WERI-Rb-1 (cell line): Measurements from ENCODE around the gene FURIN.

Experiments
- DNase-seq: peaks from one replicate; pipeline ENCODE4 v3.0.0-alpha.2; 2020
- H3K27ac ChIP-seq: fragments of 250-450 bp; sonication (Bioruptor Pico); 2 replicates; pipeline ENCODE4 v1.5.1; 2020; ENCODE audit warnings: mild to moderate bottlenecking, moderate library complexity
- H3K27me3 ChIP-seq: fragments of 250-450 bp; sonication (Bioruptor Pico); 2 replicates; pipeline ENCODE4 v1.5.1; 2021; ENCODE audit warnings: mild to moderate bottlenecking, low read depth, moderate library complexity; ENCODE audit not compliant: insufficient read depth, severe bottlenecking
- H3K36me3 ChIP-seq: fragments of 250-450 bp; sonication (Bioruptor Pico); 2 replicates; pipeline ENCODE4 v1.5.1; 2020; ENCODE audit warnings: mild to moderate bottlenecking, moderate library complexity
- H3K4me3 ChIP-seq: 2 replicates; pipeline ENCODE4 v1.5.1; 2011; ENCODE audit warnings: low read depth, mild to moderate bottlenecking, control low read depth, low read length
- H3K9me3 ChIP-seq: fragments of 250-450 bp; sonication (Bioruptor Pico); 2 replicates; pipeline ENCODE4 v1.5.1; 2021; ENCODE audit warnings: mild to moderate bottlenecking, moderate library complexity; ENCODE audit not compliant: severe bottlenecking
- TF ChIP-seq, protein P1 (sequence below): IDR thresholded peaks from 2 replicates; pipeline ENCODE4 v1.5.1; 2011; ENCODE audit warnings: low read depth, mild to moderate bottlenecking, control low read depth, inconsistent platforms, low read length

FURIN gene

DNA sequence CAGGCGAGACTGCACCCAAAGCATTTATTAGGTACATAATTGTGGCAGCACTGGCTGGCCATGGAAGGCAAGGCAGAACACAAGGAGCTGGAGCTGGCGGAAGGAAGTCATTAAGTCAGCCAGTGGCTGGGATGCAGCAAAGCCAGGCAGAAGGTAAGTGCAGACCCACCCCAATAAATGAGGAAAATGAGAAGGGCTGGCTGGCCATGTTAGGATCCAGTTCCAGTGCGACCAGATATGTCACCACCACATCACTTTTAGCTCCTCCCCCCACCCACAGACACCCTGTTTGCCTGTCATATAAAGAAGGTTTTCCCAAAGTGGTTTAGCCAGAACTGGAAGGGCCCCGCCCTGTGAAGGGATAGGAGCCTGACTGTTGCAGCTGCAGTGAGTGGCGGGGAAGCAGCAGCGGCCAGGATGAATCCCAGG, at the start of gene FURIN:
FURIN (plus strand) TSS at position 328 of the 429 bp plus-strand sequence. CDS start 7,153 bp downstream, outside the sequence.
- Histone ChIP-seq H3K27ac (no peak within 1 kb of the TSS), H3K9me3 (no peaks in the 10 kb centered on the region), H3K4me3 (no peak within 1 kb of the TSS), H3K27me3 (peaks cover 15% of the 10 kb centered on the region), H3K36me3 (no peaks in the 10 kb centered on the region)
- TF ChIP-seq, protein P1, sequence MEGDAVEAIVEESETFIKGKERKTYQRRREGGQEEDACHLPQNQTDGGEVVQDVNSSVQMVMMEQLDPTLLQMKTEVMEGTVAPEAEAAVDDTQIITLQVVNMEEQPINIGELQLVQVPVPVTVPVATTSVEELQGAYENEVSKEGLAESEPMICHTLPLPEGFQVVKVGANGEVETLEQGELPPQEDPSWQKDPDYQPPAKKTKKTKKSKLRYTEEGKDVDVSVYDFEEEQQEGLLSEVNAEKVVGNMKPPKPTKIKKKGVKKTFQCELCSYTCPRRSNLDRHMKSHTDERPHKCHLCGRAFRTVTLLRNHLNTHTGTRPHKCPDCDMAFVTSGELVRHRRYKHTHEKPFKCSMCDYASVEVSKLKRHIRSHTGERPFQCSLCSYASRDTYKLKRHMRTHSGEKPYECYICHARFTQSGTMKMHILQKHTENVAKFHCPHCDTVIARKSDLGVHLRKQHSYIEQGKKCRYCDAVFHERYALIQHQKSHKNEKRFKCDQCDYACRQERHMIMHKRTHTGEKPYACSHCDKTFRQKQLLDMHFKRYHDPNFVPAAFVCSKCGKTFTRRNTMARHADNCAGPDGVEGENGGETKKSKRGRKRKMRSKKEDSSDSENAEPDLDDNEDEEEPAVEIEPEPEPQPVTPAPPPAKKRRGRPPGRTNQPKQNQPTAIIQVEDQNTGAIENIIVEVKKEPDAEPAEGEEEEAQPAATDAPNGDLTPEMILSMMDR = no peak
- no peak for DNase-seq

DNA sequence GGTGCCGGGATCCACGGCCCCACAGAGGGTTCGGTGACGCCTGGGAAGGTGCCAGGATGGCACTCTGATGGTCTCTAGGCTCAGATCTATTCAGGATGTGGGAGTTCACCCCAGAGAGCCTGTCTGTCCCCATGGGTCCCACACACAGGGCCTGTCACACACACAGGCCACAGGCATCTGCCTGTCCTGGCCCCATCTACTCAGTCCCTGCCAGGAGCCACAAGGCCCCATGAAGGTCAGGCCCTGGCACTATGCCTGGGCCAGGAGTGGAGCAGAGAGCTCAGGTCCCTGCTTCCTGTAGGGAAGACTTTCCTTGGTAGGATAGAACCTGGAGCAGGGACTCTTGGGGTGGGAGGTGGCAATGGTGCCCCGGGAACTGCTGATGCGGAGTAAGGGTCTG, 49.0 kb upstream of the FURIN start:
- Histone ChIP-seq H3K4me3 (no peak overlapping the region), H3K27ac (no peak overlapping the region), H3K36me3 (peaks cover 4% of the 10 kb centered on the region; the same call in 1 of the 2 replicates), H3K9me3 (no peaks in the 10 kb centered on the region), H3K27me3 (no peaks in the 10 kb centered on the region)
- DNase-seq = no peak
- TF ChIP-seq, protein P1 = no peak

DNA sequence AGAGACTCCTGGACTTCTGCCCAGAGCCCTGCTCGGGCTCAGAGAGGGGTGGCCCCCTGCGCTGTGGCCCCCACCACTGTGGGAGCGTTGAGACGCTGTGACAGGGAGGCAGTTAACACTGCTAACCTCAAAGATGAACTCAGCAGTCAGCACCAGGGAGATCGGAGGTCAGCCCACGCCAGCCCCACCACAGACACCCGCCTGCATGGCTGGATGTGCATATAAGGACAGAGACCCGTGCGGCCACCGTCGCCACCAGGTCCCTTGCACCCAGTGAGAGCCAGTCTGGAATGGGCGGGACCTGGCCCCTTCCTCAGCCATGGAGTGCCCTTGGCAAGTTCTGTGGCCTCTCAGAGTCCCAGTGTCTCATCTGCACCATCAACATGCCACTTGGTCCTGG, 48.5 kb upstream of the FURIN start:
- TF ChIP-seq, protein P1 = no peak
- DNase-seq = no peak
- H3K27ac ChIP-seq = no peak overlapping the region
- H3K27me3 ChIP-seq = no peaks in the 10 kb centered on the region
- H3K36me3 ChIP-seq = peaks cover 4% of the 10 kb centered on the region; the same call in 1 of the 2 replicates
- H3K4me3 ChIP-seq = no peak overlapping the region
- no peaks in the 10 kb centered on the region for H3K9me3 ChIP-seq

DNA sequence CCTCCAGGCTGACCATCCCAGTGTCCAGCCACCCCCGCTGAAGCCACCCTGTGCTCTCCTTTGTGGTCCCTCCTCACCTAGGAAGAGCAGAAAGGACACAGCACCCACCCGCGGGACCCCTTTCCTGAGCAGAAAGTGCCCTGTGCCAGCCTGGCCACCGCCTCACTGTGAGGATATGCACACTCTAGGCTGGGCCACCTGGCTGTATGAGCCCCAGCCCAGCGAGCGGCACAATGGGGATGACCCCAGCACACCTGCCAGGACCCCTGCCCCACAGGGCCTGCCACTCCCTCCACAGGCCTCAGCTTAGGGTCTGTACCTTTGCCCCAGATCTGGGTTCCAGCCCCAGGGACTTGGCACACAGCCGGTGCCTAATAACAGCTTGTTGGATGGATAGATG, 47.9 kb upstream of the FURIN start:
- DNase-seq = no peak
- Histone ChIP-seq H3K9me3 (no peaks in the 10 kb centered on the region), H3K27me3 (no peaks in the 10 kb centered on the region), H3K27ac (no peak overlapping the region), H3K36me3 (peaks cover 2% of the 10 kb centered on the region; the same call in 1 of the 2 replicates), H3K4me3 (no peak overlapping the region)
- TF ChIP-seq, protein P1 = no peak

DNA sequence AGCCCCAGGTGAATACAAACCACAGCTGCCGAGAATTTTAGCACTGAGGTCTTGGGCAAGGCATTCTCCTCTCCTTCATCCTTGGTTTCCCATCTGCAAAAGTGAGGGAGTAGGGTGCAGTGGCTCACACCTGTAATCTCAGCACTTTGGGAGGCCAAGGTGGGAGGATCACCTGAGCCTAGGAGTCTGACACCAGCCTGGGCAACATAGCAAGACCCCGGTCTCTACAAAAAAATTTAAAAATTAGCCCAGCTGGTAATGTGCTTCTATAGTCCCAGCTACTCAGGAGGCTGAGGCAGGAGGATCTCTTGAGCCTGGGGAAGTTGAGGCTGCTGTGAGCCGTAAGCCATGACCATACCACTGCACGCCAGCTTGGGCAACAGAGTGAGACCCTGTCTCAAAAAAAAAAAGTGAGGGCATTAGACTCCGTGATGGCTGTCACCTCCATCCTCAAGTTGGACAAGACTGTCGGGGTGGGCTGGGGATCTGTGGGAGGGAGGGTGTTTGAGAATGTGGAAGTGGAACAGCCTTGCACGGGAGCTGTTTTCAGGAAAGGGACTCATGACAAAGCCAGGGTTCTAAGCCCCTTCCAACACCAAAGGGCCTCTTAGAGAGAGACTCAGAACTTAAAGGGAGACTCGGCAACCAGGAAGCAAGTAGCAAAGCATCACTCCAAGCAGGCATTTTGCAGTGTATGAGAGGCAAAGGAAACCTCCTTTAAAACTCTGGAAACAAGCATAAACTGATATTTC, 46.0 kb upstream of the FURIN start:
- no peak overlapping the region for H3K4me3 ChIP-seq
- TF ChIP-seq, protein P1 = no peak
- no peaks in the 10 kb centered on the region for H3K36me3 ChIP-seq
- H3K9me3 ChIP-seq = peaks cover 4% of the 10 kb centered on the region
- no peak for DNase-seq
- no peaks in the 10 kb centered on the region for H3K27me3 ChIP-seq
- H3K27ac ChIP-seq = no peak overlapping the region
